Upper lobe of right lung (tissue), 1 donor: Measurements from ENCODE around the gene PLCB4. TPM values are rescaled to one million over a fixed set of nuclear protein-coding genes. Genes with fewer than 3 reads are reported as not detected.

Source experiments
- ATAC-seq: fragments of 200-7000 bp; cut with Tn5 transposase; one replicate; pipeline ENCODE4 v1.9.1; 2020; ENCODE audit warnings: mild to moderate bottlenecking, moderate library complexity
- DNase-seq: peaks from one replicate; pipeline ENCODE4 v3.0.0-alpha.2; 2020
- H3K27ac ChIP-seq: fragments of 200-600 bp; one replicate; pipeline ENCODE4 v1.8.0; 2022
- H3K27me3 ChIP-seq: fragments of 200-600 bp; one replicate; pipeline ENCODE4 v1.8.0; 2022; ENCODE audit warnings: mild to moderate bottlenecking
- H3K36me3 ChIP-seq: fragments of 200-600 bp; one replicate; pipeline ENCODE4 v1.8.0; 2022
- H3K4me1 ChIP-seq: fragments of 200-600 bp; one replicate; pipeline ENCODE4 v1.8.0; 2022
- H3K4me3 ChIP-seq: fragments of 200-600 bp; one replicate; pipeline ENCODE4 v1.8.0; 2022; ENCODE audit warnings: mild to moderate bottlenecking
- H3K9me3 ChIP-seq: fragments of 200-600 bp; one replicate; pipeline ENCODE4 v1.8.0; 2022
- intact Hi-C: fragments of 100-400 bp; cut with DNase I; formaldehyde crosslinking; loops from one replicate; pipeline ENCODE4 v1.11.0; 2022
- total RNA-seq: library from RNA; stranded (reverse); fragmentation: NEBNext Ultra II Directional; extraction: Animal tissue kit (Norgen Biotek cat#: 25700); gene quantifications from one replicate; pipeline ENCODE4 v1.2.1, GENCODE V29; 2021
- TF ChIP-seq, protein P1 (sequence below): fragments of 200-600 bp; IDR thresholded peaks from one replicate; pipeline ENCODE4 v1.8.0; 2022; ENCODE audit warnings: antibody characterized with exemption
- donor health status: DM: no; HTN: yes; CAD: no; lungs with severe emphysema.

PLCB4 gene
- total RNA-seq, 1 donor from 2014 or later: 7.9 TPM

DNA sequence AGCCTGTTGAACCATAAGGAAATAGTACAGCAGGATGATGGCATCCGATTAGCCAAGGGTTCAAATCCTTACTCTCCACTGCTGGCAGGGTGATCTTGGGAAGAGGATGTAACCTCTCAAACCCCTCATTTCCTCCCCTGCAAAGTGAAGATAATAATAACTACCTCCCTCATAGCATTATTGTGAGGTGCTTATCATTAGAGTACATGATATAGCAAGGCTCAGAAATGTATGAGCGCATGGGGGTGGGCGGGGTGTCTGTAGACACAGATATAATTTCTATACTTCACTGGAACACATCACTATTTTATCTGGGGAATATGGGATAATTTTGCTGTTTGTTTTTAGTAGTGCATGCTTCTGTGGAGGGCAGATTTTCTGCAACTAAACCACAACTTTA lies 355.7 kb downstream of the PLCB4 start:
- H3K4me3 ChIP-seq: no peak overlapping the region
- ATAC-seq (no peak), DNase-seq (no peak)
- no peaks in the 10 kb centered on the region for H3K27me3 ChIP-seq
- no peak overlapping the region for H3K27ac ChIP-seq
- intact Hi-C loops: no loop called here
- H3K4me1 ChIP-seq: no peaks in the 10 kb centered on the region
- no peaks in the 10 kb centered on the region for H3K9me3 ChIP-seq
- peaks cover 14% of the 10 kb centered on the region for H3K36me3 ChIP-seq
- TF ChIP-seq, protein P1, sequence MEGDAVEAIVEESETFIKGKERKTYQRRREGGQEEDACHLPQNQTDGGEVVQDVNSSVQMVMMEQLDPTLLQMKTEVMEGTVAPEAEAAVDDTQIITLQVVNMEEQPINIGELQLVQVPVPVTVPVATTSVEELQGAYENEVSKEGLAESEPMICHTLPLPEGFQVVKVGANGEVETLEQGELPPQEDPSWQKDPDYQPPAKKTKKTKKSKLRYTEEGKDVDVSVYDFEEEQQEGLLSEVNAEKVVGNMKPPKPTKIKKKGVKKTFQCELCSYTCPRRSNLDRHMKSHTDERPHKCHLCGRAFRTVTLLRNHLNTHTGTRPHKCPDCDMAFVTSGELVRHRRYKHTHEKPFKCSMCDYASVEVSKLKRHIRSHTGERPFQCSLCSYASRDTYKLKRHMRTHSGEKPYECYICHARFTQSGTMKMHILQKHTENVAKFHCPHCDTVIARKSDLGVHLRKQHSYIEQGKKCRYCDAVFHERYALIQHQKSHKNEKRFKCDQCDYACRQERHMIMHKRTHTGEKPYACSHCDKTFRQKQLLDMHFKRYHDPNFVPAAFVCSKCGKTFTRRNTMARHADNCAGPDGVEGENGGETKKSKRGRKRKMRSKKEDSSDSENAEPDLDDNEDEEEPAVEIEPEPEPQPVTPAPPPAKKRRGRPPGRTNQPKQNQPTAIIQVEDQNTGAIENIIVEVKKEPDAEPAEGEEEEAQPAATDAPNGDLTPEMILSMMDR: no peak

DNA sequence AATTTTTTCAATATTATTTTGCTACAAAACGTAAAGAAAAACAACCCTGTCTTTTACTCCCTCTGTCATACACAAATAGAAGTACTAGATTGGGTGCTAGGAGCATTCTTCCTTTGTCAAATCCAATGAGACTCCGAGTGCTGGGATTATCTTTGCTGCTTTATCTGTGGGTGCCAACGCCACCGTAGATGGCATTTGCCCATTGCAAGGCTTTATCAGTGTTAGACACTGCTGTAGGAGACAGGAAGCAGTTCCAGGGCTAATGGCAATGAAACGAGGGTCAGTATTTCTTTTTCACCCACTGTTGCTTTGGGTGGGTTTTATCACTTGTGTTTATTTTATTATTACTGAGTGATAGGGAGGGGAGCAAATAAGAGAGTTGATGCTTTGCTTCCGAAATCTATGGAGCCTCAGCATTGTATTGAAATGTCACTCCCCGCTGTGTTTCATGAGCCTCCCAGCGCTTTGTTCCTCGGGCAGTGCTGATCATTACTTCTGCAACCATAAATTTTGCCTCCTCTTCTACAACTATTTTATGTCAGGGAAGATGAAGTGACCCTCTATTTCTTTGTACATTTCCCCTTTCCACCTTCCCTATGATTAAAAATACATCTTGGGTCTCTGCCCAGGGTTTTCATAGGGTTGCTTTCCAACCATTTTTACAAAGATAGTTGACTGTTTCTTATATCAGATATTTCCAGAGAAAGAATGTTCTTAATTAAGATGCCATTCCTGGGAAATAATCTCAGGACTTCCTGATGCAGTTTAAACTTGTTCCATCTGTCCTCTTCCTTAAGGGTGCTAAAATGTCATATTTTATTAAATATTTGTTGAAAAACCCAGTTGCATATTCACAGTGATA lies 358.8 kb downstream of the PLCB4 start:
- H3K27me3 ChIP-seq: no peaks in the 10 kb centered on the region
- no peaks in the 10 kb centered on the region for H3K36me3 ChIP-seq
- H3K27ac ChIP-seq: no peak overlapping the region
- H3K4me1 ChIP-seq: no peaks in the 10 kb centered on the region
- no peaks in the 10 kb centered on the region for H3K9me3 ChIP-seq
- intact Hi-C loops: no loop called here
- no peak overlapping the region for H3K4me3 ChIP-seq
- TF ChIP-seq, protein P1: no peak
- no peak for DNase-seq
- ATAC-seq: no peak

DNA sequence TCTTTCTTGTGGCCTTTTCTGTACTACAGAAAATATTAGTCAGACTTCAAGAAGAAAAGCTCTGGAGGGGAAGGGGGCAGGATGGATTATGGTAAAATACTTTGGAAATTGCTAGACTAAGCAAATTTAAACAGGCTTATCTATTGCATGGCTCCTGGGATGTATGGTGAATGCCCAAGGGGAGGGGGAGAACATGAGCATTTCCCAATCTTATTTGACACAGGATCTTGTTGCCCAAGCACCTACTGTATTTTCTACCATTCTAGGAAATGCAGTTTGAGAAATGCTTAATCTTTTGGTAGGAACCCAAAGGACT lies 359.4 kb downstream of the PLCB4 start:
- Histone ChIP-seq H3K4me3 (no peak overlapping the region), H3K27ac (no peak overlapping the region), H3K27me3 (no peaks in the 10 kb centered on the region), H3K9me3 (no peaks in the 10 kb centered on the region), H3K36me3 (no peaks in the 10 kb centered on the region), H3K4me1 (no peaks in the 10 kb centered on the region)
- intact Hi-C loops: no loop called here
- ATAC-seq: no peak
- no peak for DNase-seq
- TF ChIP-seq, protein P1: no peak

DNA sequence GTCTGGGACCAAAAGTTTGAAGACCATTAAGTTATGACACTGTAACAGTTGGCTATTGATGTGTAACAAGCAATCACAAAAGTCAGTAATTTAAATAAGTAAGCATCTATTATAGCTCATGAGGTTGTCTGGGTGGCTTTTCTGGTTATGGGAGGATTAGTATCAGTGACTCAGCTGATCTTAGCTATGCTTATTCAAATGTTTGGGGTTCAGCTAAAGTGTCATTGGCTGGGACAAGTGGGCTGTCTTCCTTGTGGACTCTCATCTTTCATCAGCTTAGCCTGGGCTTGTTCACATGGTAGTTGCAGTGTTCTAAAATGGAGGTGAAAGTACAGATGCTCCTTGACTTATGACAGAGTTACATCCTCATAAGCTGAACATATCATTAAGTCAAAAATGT lies 370.9 kb downstream of the PLCB4 start:
- no peak for DNase-seq
- H3K9me3 ChIP-seq: no peaks in the 10 kb centered on the region
- H3K4me1 ChIP-seq: no peaks in the 10 kb centered on the region
- no peak overlapping the region for H3K4me3 ChIP-seq
- no peak overlapping the region for H3K27ac ChIP-seq
- intact Hi-C loops: no loop called here
- TF ChIP-seq, protein P1: no peak
- H3K36me3 ChIP-seq: no peaks in the 10 kb centered on the region
- no peaks in the 10 kb centered on the region for H3K27me3 ChIP-seq
- no peak for ATAC-seq

DNA sequence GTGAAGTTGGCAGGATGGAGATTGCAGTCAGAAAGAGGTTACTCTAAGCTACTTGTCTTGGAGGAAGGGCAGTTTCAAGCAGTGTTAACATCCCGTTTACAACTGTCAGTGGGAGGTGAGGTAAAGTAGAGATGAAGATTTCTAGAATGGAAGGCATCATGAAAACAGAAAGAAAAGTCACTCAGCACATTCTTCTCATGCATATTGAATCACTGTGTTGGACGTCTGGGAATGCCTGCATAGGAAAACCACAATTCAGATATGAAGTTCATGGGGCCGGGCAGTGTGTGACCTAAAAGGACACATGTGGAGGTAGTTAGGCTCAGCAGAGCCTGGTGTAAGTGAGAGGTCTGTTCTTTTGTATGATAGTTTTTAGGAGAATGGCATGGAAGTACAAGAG lies 372.0 kb downstream of the PLCB4 start:
- DNase-seq (no peak), ATAC-seq (no peak)
- intact Hi-C loops: no loop called here
- Histone ChIP-seq H3K4me1 (no peaks in the 10 kb centered on the region), H3K36me3 (no peaks in the 10 kb centered on the region), H3K27ac (no peak overlapping the region), H3K27me3 (no peaks in the 10 kb centered on the region), H3K4me3 (no peak overlapping the region), H3K9me3 (no peaks in the 10 kb centered on the region)
- TF ChIP-seq, protein P1: no peak
